T-helper 17 cell (primary cell): ENCODE measurements around the gene MAP7D3. TPM values are rescaled to one million over a fixed set of nuclear protein-coding genes. Genes with fewer than 3 reads are reported as not detected.
A peak's percentile ranks its signal among the peaks of the same experiment; 100 is the strongest.

Experiments
- ATAC-seq: fragments of 150-1000 bp; cut with Tn5 transposase; 2 replicates; pipeline ENCODE4 v1.10.0; 2021; ENCODE audit warnings: mild to moderate bottlenecking, moderate library complexity
- DNase-seq, 3 donors: peaks; one replicate each; pipeline versions ENCODE4 v3.0.0 to v3.0.0-alpha.2; 2020 to 2021
- H3K9me3 ChIP-seq: one replicate; pipeline ENCODE4 v1.7.0; 2013; ENCODE audit warnings: low read length, mild to moderate bottlenecking; ENCODE audit not compliant: control insufficient read depth, poor library complexity, severe bottlenecking
- H3K27ac Mint-ChIP-seq: one replicate; pipeline ENCODE4 v1.8.0; 2022; ENCODE audit warnings: mild to moderate bottlenecking, moderate library complexity, mixed read lengths
- H3K27me3 Mint-ChIP-seq: one replicate; pipeline ENCODE4 v1.8.0; 2022; ENCODE audit warnings: mixed read lengths
- H3K36me3 Mint-ChIP-seq: one replicate; pipeline ENCODE4 v1.8.0; 2022; ENCODE audit warnings: low read depth, mixed read lengths
- H3K4me1 Mint-ChIP-seq: one replicate; pipeline ENCODE4 v1.8.0; 2022; ENCODE audit warnings: mild to moderate bottlenecking, mixed read lengths
- H3K4me3 Mint-ChIP-seq: one replicate; pipeline ENCODE4 v1.8.0; 2022; ENCODE audit warnings: mild to moderate bottlenecking, moderate library complexity, mixed read lengths
- total RNA-seq, 4 donors: library from RNA in 2 of 4; stranded (reverse) in 2 of 4; gene quantifications; one replicate each; pipeline ENCODE4 v1.2.3 and lab custom pipeline; 2022 to 2026

The MAP7D3 gene
- total RNA-seq, 2 donors from 2014 or later: 6.0 to 6.7 TPM

DNA sequence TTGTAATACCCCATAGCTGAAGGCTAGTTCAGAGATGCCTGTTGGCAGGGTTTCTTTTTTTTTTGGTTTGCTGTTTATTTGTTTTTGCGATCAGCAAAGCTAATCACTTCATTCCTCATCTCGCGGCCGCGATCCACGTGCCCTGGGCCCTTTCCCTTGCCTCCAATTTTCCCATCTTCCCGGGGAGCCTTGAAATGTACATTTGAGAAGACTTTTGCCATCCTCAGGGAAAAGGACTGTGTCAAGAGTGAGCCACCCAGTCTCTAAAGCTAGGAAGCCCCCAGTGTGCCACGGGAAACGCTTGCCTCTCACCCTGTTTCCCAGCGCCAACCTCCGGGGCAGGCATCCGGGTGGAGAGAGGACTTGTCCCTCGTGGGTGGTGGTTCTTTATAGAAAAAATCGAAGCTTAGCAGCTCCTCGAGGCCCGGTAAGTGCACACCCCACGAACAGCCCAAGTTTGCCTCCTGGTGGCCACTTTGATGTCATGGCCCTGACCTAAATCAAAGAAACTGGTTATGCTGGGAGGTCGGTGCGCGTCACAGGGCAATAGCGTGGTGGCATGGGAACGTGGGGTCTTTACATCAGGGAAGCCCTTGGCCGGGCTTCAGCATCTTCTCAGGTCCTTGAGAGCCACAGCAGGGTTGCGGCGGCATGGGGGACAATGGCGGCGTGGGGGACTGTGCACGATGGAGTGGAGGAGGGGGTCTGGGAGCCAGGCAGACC is 42.0 kb downstream of the MAP7D3 start:
- no peaks in the 10 kb centered on the region for H3K9me3 ChIP-seq
- ATAC-seq (peak; percentile 62), DNase-seq (peak in 2 of 3 donors; percentile 11 to 26)
- H3K4me3 Mint-ChIP-seq: no peak overlapping the region
- peak overlapping the region; percentile 32 for H3K27ac Mint-ChIP-seq
- peaks cover 9% of the 10 kb centered on the region for H3K4me1 Mint-ChIP-seq
- no peaks in the 10 kb centered on the region for H3K27me3 Mint-ChIP-seq
- H3K36me3 Mint-ChIP-seq: no peaks in the 10 kb centered on the region

DNA sequence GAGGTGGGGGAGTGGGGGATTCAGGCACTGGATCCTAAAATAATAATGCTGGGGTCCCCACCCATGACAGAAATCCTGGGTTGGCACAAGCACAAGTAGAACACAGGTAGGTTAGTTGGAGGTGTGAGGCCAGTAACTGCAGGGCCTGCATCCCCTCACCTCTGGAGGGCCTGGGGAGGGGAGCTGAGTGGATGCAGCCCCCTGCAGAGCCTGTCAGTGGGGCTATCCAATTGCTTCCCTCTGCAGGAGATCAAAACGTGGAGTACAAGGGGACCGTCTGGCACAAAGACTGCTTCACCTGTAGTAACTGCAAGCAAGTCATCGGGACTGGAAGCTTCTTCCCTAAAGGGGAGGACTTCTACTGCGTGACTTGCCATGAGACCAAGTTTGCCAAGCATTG is 43.7 kb downstream of the MAP7D3 start:
- ATAC-seq (no peak), DNase-seq (no peak)
- peak overlapping the region; percentile 19 for H3K27ac Mint-ChIP-seq
- no peaks in the 10 kb centered on the region for H3K9me3 ChIP-seq
- no peaks in the 10 kb centered on the region for H3K27me3 Mint-ChIP-seq
- peaks cover 14% of the 10 kb centered on the region for H3K4me1 Mint-ChIP-seq
- no peaks in the 10 kb centered on the region for H3K36me3 Mint-ChIP-seq
- H3K4me3 Mint-ChIP-seq: no peak overlapping the region

DNA sequence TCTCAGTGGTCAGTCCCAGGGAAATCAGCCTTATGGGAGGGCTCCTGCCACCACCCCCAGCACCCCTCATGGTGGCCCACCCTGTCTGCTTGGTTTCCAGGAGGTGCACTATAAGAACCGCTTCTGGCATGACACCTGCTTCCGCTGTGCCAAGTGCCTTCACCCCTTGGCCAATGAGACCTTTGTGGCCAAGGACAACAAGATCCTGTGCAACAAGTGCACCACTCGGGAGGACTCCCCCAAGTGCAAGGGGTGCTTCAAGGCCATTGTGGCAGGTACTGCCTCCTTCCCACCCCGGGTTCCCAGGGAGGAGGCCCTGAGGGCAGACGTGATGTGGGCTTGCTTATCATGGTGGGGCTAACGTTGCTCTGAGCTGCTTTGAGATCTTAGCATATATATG is 44.3 kb downstream of the MAP7D3 start:
- DNase-seq: no peak
- Mint-ChIP-seq H3K4me1 (peaks cover 14% of the 10 kb centered on the region), H3K36me3 (no peaks in the 10 kb centered on the region), H3K27me3 (no peaks in the 10 kb centered on the region), H3K27ac (peak overlapping the region; percentile 19), H3K4me3 (no peak overlapping the region)
- H3K9me3 ChIP-seq: no peaks in the 10 kb centered on the region
- no peak for ATAC-seq

- no peak for ATAC-seq
- peaks cover 14% of the 10 kb centered on the region for H3K4me1 Mint-ChIP-seq
- H3K4me3 Mint-ChIP-seq: peak overlapping the region; percentile 81
- no peaks in the 10 kb centered on the region for H3K9me3 ChIP-seq
- DNase-seq: no peak
- peak overlapping the region; percentile 90 for H3K27ac Mint-ChIP-seq
- H3K27me3 Mint-ChIP-seq: no peaks in the 10 kb centered on the region
- H3K36me3 Mint-ChIP-seq: no peaks in the 10 kb centered on the region
Observed at GRCh38 chrX:136205882-136206380, 45.3 kb downstream of the MAP7D3 start.

DNA sequence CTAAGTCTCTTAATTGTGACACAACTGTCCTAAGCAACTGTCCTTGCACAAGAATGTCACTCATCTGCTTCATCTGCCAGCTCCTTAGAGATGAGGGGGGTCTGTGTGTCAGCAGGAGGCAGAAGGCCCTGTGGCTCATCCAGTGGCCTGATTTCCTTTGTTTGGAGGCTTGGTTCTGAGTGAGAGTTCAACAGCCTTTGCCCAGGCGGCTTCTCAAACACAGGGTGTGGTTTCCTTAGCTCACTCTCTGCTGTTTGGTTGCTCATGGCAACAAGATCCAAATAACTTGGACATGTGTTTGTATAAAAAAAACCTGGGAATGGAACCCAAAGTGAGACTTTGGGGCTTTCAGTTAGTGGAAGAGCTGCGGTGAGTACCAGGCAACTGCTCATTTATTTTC is 46.6 kb downstream of the MAP7D3 start:
- H3K27ac Mint-ChIP-seq: peak overlapping the region; percentile 90

GRCh38 chrX:136203951-136204350 is 47.2 kb downstream of the MAP7D3 start:
- no peaks in the 10 kb centered on the region for H3K36me3 Mint-ChIP-seq
- ATAC-seq: no peak
- DNase-seq: no peak
- peak overlapping the region; percentile 90 for H3K27ac Mint-ChIP-seq
- H3K27me3 Mint-ChIP-seq: no peaks in the 10 kb centered on the region
- peak overlapping the region; percentile 36 for H3K4me3 Mint-ChIP-seq
- H3K4me1 Mint-ChIP-seq: peaks cover 14% of the 10 kb centered on the region
- no peaks in the 10 kb centered on the region for H3K9me3 ChIP-seq

More for the DNA sequence above, 46.6 kb downstream of the MAP7D3 start:
- Mint-ChIP-seq H3K27me3 (no peaks in the 10 kb centered on the region), H3K4me1 (peaks cover 14% of the 10 kb centered on the region), H3K4me3 (peak overlapping the region; percentile 64), H3K36me3 (no peaks in the 10 kb centered on the region)
- H3K9me3 ChIP-seq: no peaks in the 10 kb centered on the region
- peak; percentile 83 for ATAC-seq
- peak in 2 of 3 donors; percentile 10 to 15 for DNase-seq

DNA sequence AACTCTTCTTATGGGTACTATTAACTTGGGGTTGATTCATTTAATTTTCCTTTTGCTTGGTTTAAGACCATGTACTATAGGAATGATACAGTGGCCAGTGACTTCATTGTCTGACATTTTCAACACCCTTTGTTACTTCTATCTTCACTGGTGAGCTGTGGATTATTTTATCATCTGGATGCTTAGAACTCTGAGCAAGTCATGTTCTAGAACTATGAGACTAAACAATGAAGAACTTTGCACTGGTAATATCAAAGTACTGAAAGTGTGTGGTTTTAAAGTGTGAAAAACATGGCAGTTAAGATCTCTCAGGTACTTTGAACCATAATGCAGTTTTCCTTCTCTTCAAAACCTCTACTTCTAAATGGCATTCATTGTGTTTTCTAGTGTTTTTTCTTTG is 47.8 kb downstream of the MAP7D3 start:
- Mint-ChIP-seq H3K4me3 (no peak overlapping the region), H3K36me3 (no peaks in the 10 kb centered on the region), H3K4me1 (peaks cover 14% of the 10 kb centered on the region), H3K27me3 (no peaks in the 10 kb centered on the region), H3K27ac (peak overlapping the region; percentile 90)
- DNase-seq: no peak
- ATAC-seq: peak; percentile 18
- H3K9me3 ChIP-seq: no peaks in the 10 kb centered on the region

DNA sequence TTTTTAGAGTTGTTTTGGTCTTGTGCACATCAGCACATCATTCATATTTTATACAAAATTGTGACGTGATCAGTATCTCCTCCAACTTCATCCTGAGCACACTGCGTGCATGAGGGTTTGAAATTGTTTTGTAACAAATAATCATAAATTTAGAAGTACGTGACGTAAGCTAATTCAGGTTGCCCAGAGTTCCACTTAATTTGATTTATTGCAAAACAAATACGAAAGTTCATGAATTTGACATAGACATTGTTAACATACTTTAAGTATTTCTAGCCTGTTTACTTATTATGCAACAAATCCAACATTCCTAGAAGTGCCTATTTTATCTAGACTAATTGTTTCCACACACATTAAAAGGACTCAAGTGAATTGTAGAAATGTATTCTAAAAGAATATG is 48.3 kb downstream of the MAP7D3 start:
- no peaks in the 10 kb centered on the region for H3K27me3 Mint-ChIP-seq
- peaks cover 14% of the 10 kb centered on the region for H3K4me1 Mint-ChIP-seq
- H3K4me3 Mint-ChIP-seq: no peak overlapping the region
- H3K27ac Mint-ChIP-seq: peak overlapping the region; percentile 90
- no peak for DNase-seq
- ATAC-seq: no peak
- H3K36me3 Mint-ChIP-seq: no peaks in the 10 kb centered on the region
- no peaks in the 10 kb centered on the region for H3K9me3 ChIP-seq

DNA sequence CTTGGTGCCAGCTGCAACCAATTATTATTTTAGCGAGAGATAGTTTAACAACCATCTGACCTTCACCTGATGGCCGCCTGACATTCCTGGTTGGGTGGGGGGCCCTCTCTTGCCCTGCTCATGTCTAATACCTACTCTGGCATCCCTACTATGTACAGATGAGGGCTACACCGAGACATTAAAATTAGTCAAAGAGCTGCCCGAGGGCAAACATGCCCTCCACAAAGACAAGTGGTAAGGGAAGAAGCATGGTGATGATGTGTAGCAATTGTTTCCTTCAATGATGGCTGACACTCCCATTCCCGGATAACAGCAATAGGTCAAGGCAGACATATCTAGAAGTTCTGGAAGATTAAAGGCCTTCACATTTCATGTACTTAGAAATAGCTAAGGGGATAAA is 49.6 kb downstream of the MAP7D3 start:
- no peaks in the 10 kb centered on the region for H3K36me3 Mint-ChIP-seq
- no peak overlapping the region for H3K4me3 Mint-ChIP-seq
- H3K4me1 Mint-ChIP-seq: peaks cover 14% of the 10 kb centered on the region
- H3K27ac Mint-ChIP-seq: peak overlapping the region; percentile 90
- no peaks in the 10 kb centered on the region for H3K27me3 Mint-ChIP-seq
- DNase-seq (no peak), ATAC-seq (no peak)
- H3K9me3 ChIP-seq: no peaks in the 10 kb centered on the region

- Mint-ChIP-seq H3K36me3 (no peaks in the 10 kb centered on the region), H3K4me3 (no peak overlapping the region), H3K27ac (no peak overlapping the region), H3K27me3 (no peaks in the 10 kb centered on the region), H3K4me1 (peaks cover 15% of the 10 kb centered on the region)
- no peaks in the 10 kb centered on the region for H3K9me3 ChIP-seq
- peak; percentile 39 for ATAC-seq
- no peak for DNase-seq
Observed at GRCh38 chrX:136200466-136200865, 50.7 kb downstream of the MAP7D3 start.

DNA sequence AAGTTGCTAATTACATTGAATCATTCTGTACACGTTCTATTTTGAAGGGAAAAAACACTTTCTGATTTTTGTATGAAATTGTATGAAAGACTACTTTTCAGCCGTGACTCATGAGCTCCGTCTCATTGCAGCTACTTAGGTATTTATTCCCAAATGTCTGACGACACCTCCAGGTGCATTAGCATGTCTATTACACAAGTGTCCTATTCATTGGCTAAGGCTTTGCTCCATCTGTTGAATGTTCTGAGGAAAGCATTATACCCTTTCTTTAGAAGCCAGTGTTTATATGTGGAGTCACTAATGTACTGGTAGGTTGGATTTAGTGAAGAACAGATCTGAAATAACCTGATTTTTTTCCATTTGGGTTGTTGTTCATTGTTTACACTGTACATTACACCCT is 51.8 kb downstream of the MAP7D3 start:
- DNase-seq: no peak
- no peak for ATAC-seq
- Mint-ChIP-seq H3K4me1 (peaks cover 8% of the 10 kb centered on the region), H3K4me3 (no peak overlapping the region), H3K27me3 (no peaks in the 10 kb centered on the region), H3K27ac (no peak overlapping the region), H3K36me3 (no peaks in the 10 kb centered on the region)
- H3K9me3 ChIP-seq: no peaks in the 10 kb centered on the region

- no peak overlapping the region for H3K27ac Mint-ChIP-seq
- no peak overlapping the region for H3K4me3 Mint-ChIP-seq
Observed at GRCh38 chrX:136198678-136199243, 52.4 kb downstream of the MAP7D3 start.

GRCh38 chrX:136198010-136198409 is 53.2 kb downstream of the MAP7D3 start:
- no peaks in the 10 kb centered on the region for H3K27me3 Mint-ChIP-seq

More at GRCh38 chrX:136198678-136199243, 52.4 kb downstream of the MAP7D3 start:
- Mint-ChIP-seq H3K36me3 (no peaks in the 10 kb centered on the region), H3K27me3 (no peaks in the 10 kb centered on the region), H3K4me1 (peaks cover 11% of the 10 kb centered on the region)
- DNase-seq (no peak), ATAC-seq (no peak)
- H3K9me3 ChIP-seq: no peaks in the 10 kb centered on the region

More at GRCh38 chrX:136198010-136198409, 53.2 kb downstream of the MAP7D3 start:
- H3K9me3 ChIP-seq: no peaks in the 10 kb centered on the region
- DNase-seq (no peak), ATAC-seq (no peak)
- no peak overlapping the region for H3K4me3 Mint-ChIP-seq
- peak overlapping the region; percentile 14 for H3K27ac Mint-ChIP-seq
- no peaks in the 10 kb centered on the region for H3K36me3 Mint-ChIP-seq
- H3K4me1 Mint-ChIP-seq: peaks cover 14% of the 10 kb centered on the region
